ENCODE results near the gene MUC12.
"Not testable (repeated sequence)": the region's sequence is repeated elsewhere in the genome, so short reads cannot be mapped to it uniquely, and the experiment has no call there.

Gene MUC12

GRCh38 chr7:101059620-101059942 is 90.2 kb downstream of the MUC12 start:
- no peak overlapping the region for H3K4me3 Mint-ChIP-seq
- H3K9me3 Mint-ChIP-seq: no peaks in the 10 kb centered on the region
- no peak overlapping the region for H3K27ac Mint-ChIP-seq
- H3K36me3 Mint-ChIP-seq: no peaks in the 10 kb centered on the region
- H3K27me3 Mint-ChIP-seq: peaks cover 77% of the 10 kb centered on the region
- ATAC-seq: no peak
- peaks cover 6% of the 10 kb centered on the region for H3K4me1 Mint-ChIP-seq

GRCh38 chr7:101060992-101061391 is 91.6 kb downstream of the MUC12 start:
- no peaks in the 10 kb centered on the region for H3K36me3 Mint-ChIP-seq
- H3K27ac Mint-ChIP-seq: no peak overlapping the region
- ATAC-seq: no peak
- H3K4me3 Mint-ChIP-seq: no peak overlapping the region
- H3K9me3 Mint-ChIP-seq: no peaks in the 10 kb centered on the region
- peaks cover 6% of the 10 kb centered on the region for H3K4me1 Mint-ChIP-seq
- peaks cover 78% of the 10 kb centered on the region for H3K27me3 Mint-ChIP-seq

GRCh38 chr7:101064176-101064550 is 94.8 kb downstream of the MUC12 start:
- ATAC-seq, H3K27ac Mint-ChIP-seq, H3K4me1 Mint-ChIP-seq: not testable (repeated sequence)

GRCh38 chr7:101065162-101065561 is 95.8 kb downstream of the MUC12 start:
- H3K27me3 Mint-ChIP-seq: peaks cover 69% of the 10 kb centered on the region
- not testable (repeated sequence) for H3K4me1 Mint-ChIP-seq, ATAC-seq

More at GRCh38 chr7:101064176-101064550, 94.8 kb downstream of the MUC12 start:
- peaks cover 66% of the 10 kb centered on the region for H3K27me3 Mint-ChIP-seq
- not testable (repeated sequence) for H3K36me3 Mint-ChIP-seq, H3K9me3 Mint-ChIP-seq, H3K4me3 Mint-ChIP-seq

GRCh38 chr7:101066141-101066832 is 96.9 kb downstream of the MUC12 start:
- no peak overlapping the region for H3K4me3 Mint-ChIP-seq
- H3K4me1 Mint-ChIP-seq: no peaks in the 10 kb centered on the region
- ATAC-seq: no peak
- H3K27ac Mint-ChIP-seq: no peak overlapping the region
- H3K27me3 Mint-ChIP-seq: peaks cover 61% of the 10 kb centered on the region
- H3K36me3 Mint-ChIP-seq: no peaks in the 10 kb centered on the region
- no peaks in the 10 kb centered on the region for H3K9me3 Mint-ChIP-seq

More at GRCh38 chr7:101065162-101065561, 95.8 kb downstream of the MUC12 start:
- not testable (repeated sequence) for H3K27ac Mint-ChIP-seq, H3K9me3 Mint-ChIP-seq, H3K4me3 Mint-ChIP-seq, H3K36me3 Mint-ChIP-seq

- H3K27ac Mint-ChIP-seq: no peak overlapping the region
- no peak for ATAC-seq
- H3K27me3 Mint-ChIP-seq: peaks cover 55% of the 10 kb centered on the region
- no peaks in the 10 kb centered on the region for H3K4me1 Mint-ChIP-seq
- no peaks in the 10 kb centered on the region for H3K36me3 Mint-ChIP-seq
- no peak overlapping the region for H3K4me3 Mint-ChIP-seq
- no peaks in the 10 kb centered on the region for H3K9me3 Mint-ChIP-seq
Measured at GRCh38 chr7:101066833-101067177, 97.4 kb downstream of the MUC12 start.

- H3K4me3 Mint-ChIP-seq: no peak overlapping the region
- H3K4me1 Mint-ChIP-seq: no peaks in the 10 kb centered on the region
- no peaks in the 10 kb centered on the region for H3K9me3 Mint-ChIP-seq
- H3K27me3 Mint-ChIP-seq: peaks cover 42% of the 10 kb centered on the region
- H3K36me3 Mint-ChIP-seq: no peaks in the 10 kb centered on the region
- no peak for ATAC-seq
- H3K27ac Mint-ChIP-seq: no peak overlapping the region
Measured at GRCh38 chr7:101068401-101068800, 99.0 kb downstream of the MUC12 start.

All from stimulated activated memory B cell treated with anti-CD40 and anti-IgM and Interleukin-4, amounts not matched to agents 10 μg/mL and 1 μg/mL and 100 μg/mL, for 72 hours (primary cell).